Peyer's patch (tissue), 4 donors: ENCODE measurements around the gene REPIN1.

Experiments
- CTCF ChIP-seq, 6 experiments: fragments of 450-650 bp in 4 of 6; fragments of 200-600 bp in 2 of 6; sonication (generic) in 1 of 6; IDR thresholded peaks; one replicate each; pipeline ENCODE4 v1.5.1; 2017 to 2019; ENCODE audit warnings: antibody characterized with exemption in 6 of 6, mild to moderate bottlenecking in 3 of 6, moderate library complexity in 1 of 6
- POLR2A ChIP-seq, 2 donors: fragments of 450-650 bp; IDR thresholded peaks; one replicate each; pipeline ENCODE4 v1.5.1; 2017; ENCODE audit warnings: antibody characterized with exemption in 2 of 2, mild to moderate bottlenecking in 2 of 2, moderate library complexity in 2 of 2

- TF ChIP-seq CTCF (IDR thresholded peaks at IDR 0.05), result no peak
- TF ChIP-seq POLR2A (IDR thresholded peaks at IDR 0.05), result no peak
These were observed 31.4 kb upstream of the REPIN1 start for GRCh38 chr7:150337179-150337578.
